DOHH2 (cell line): ENCODE results near the gene GAGE12H.
"Not testable (repeated sequence)": the region's sequence is repeated elsewhere in the genome, so short reads cannot be mapped to it uniquely, and the experiment has no call there.

Experiments
- H3F3A ChIP-seq: fragments of 200-600 bp; sonication (generic), shearing (Covaris generic); 2 replicates; pipeline ENCODE4 v1.6.0; 2016; ENCODE audit warnings: antibody characterized with exemption, mild to moderate bottlenecking; ENCODE audit not compliant: control insufficient read depth, insufficient read depth
- H3K27ac ChIP-seq: fragments of 200-600 bp; sonication (generic); 2 replicates; pipeline ENCODE4 v1.5.1; 2014; ENCODE audit warnings: low read depth, mild to moderate bottlenecking, low read length, moderate library complexity
- H3K27me3 ChIP-seq: fragments of 200-600 bp; sonication (generic); 2 replicates; pipeline ENCODE4 v1.6.1; 2014; ENCODE audit warnings: mild to moderate bottlenecking, low read length, mixed read lengths; ENCODE audit not compliant: control insufficient read depth
- H3K36me3 ChIP-seq: fragments of 200-600 bp; sonication (generic); 2 replicates; pipeline ENCODE4 v1.6.1; 2014; ENCODE audit warnings: mild to moderate bottlenecking, low read length, moderate library complexity, mixed read lengths; ENCODE audit not compliant: control insufficient read depth
- H3K4me1 ChIP-seq: fragments of 200-600 bp; sonication (generic); 2 replicates; pipeline ENCODE4 v1.6.1; 2014; ENCODE audit warnings: mild to moderate bottlenecking, low read length, mixed read lengths; ENCODE audit not compliant: control insufficient read depth
- H3K4me2 ChIP-seq: fragments of 200-600 bp; sonication (generic); 2 replicates; pipeline ENCODE4 v1.6.0; 2014; ENCODE audit warnings: mild to moderate bottlenecking, low read length, moderate library complexity
- H3K4me3 ChIP-seq: fragments of 200-600 bp; sonication (generic); 2 replicates; pipeline ENCODE4 v1.5.1; 2014; ENCODE audit warnings: mild to moderate bottlenecking, low read length, mixed read lengths
- H3K79me2 ChIP-seq: fragments of 200-600 bp; sonication (generic); 2 replicates; pipeline ENCODE4 v1.6.1; 2014; ENCODE audit warnings: mild to moderate bottlenecking, low read length, mixed read lengths; ENCODE audit not compliant: control insufficient read depth
- H3K9me2 ChIP-seq: fragments of 200-600 bp; sonication (generic); replicated peaks from 2 replicates; pipeline ENCODE4 v1.6.1; 2014; ENCODE audit warnings: mild to moderate bottlenecking, low read length, mixed read lengths; ENCODE audit not compliant: control insufficient read depth
- H3K9me3 ChIP-seq: fragments of 200-600 bp; sonication (generic); 2 replicates; pipeline ENCODE4 v1.6.1; 2014; ENCODE audit warnings: antibody characterized with exemption, low read length, mixed read lengths; ENCODE audit not compliant: control insufficient read depth, insufficient read depth
- H4K20me1 ChIP-seq: fragments of 200-600 bp; sonication (generic); 2 replicates; pipeline ENCODE4 v1.6.0; 2014; ENCODE audit warnings: low read depth, mild to moderate bottlenecking, antibody characterized with exemption, low read length, moderate library complexity; ENCODE audit not compliant: control insufficient read depth, insufficient read depth
- CTCF ChIP-seq: fragments of 200-600 bp; sonication (generic); IDR thresholded peaks from one replicate; pipeline ENCODE4 v1.5.1; 2014; ENCODE audit warnings: antibody characterized with exemption, mild to moderate bottlenecking, low read depth, low read length; ENCODE audit not compliant: poor library complexity, severe bottlenecking
- EZH2phosphoT487 ChIP-seq: fragments of 200-600 bp; sonication (generic); IDR thresholded peaks from 2 replicates; pipeline ENCODE4 v1.6.1; 2017; ENCODE audit warnings: borderline replicate concordance, mild to moderate bottlenecking, antibody characterized with exemption, low read length, moderate library complexity, mixed read lengths

Gene GAGE12H

GRCh38 chrX:49589196-49589595 is 9.4 kb downstream of the GAGE12H start, which contains the start of gene GAGE2A:
GAGE2A (plus strand) TSS chrX:49589496; CDS start chrX:49590651, 1,155 bp downstream.
- H3K4me2 ChIP-seq, H3K9me2 ChIP-seq, H3K36me3 ChIP-seq, H3F3A ChIP-seq, H3K9me3 ChIP-seq, H4K20me1 ChIP-seq, H3K27ac ChIP-seq, H3K4me1 ChIP-seq, H3K27me3 ChIP-seq, H3K79me2 ChIP-seq, H3K4me3 ChIP-seq: not testable (repeated sequence)

- H3K79me2 ChIP-seq, H3F3A ChIP-seq, H3K4me3 ChIP-seq, H3K4me1 ChIP-seq, H4K20me1 ChIP-seq, H3K9me3 ChIP-seq, H3K36me3 ChIP-seq, H3K4me2 ChIP-seq, H3K27ac ChIP-seq, H3K27me3 ChIP-seq, H3K9me2 ChIP-seq: not testable (repeated sequence)
These were observed 10.2 kb downstream of the GAGE12H start for GRCh38 chrX:49589769-49590478.

GRCh38 chrX:49590488-49590887 is 10.7 kb downstream of the GAGE12H start:
- H3K4me1 ChIP-seq, H3K27me3 ChIP-seq, H3K9me2 ChIP-seq: not testable (repeated sequence)

GRCh38 chrX:49598720-49599119 is 19.0 kb downstream of the GAGE12H start, which contains the start of gene GAGE1:
GAGE1 (plus strand) TSS chrX:49599020; CDS start chrX:49600175, 1,155 bp downstream.
- H3K36me3 ChIP-seq, H3K27ac ChIP-seq, H3K9me2 ChIP-seq, H3F3A ChIP-seq, H3K4me1 ChIP-seq, H3K9me3 ChIP-seq, H3K27me3 ChIP-seq, H3K79me2 ChIP-seq, H3K4me2 ChIP-seq, H3K4me3 ChIP-seq, H4K20me1 ChIP-seq: not testable (repeated sequence)

More at GRCh38 chrX:49590488-49590887, 10.7 kb downstream of the GAGE12H start:
- not testable (repeated sequence) for H4K20me1 ChIP-seq, H3K36me3 ChIP-seq, H3K9me3 ChIP-seq, H3K79me2 ChIP-seq, H3K27ac ChIP-seq, H3K4me2 ChIP-seq, H3K4me3 ChIP-seq, H3F3A ChIP-seq

- Histone ChIP-seq H3K27me3 (no peaks in the 10 kb centered on the region), H3K4me3 (no peak overlapping the region), H3K9me3 (no peaks in the 10 kb centered on the region)
These were observed 31.1 kb downstream of the GAGE12H start for GRCh38 chrX:49610718-49611310.

More at GRCh38 chrX:49610718-49611310, 31.1 kb downstream of the GAGE12H start:
- H3K36me3 ChIP-seq, result no peaks in the 10 kb centered on the region
- no peak overlapping the region for H3K4me2 ChIP-seq
- no peaks in the 10 kb centered on the region for H3K4me1 ChIP-seq
- H4K20me1 ChIP-seq, result no peaks in the 10 kb centered on the region
- no peaks in the 10 kb centered on the region for H3K9me2 ChIP-seq
- H3K79me2 ChIP-seq, result no peaks in the 10 kb centered on the region
- TF ChIP-seq EZH2phosphoT487 (no peak), CTCF (no peak)
- no peak overlapping the region for H3K27ac ChIP-seq
- no peaks in the 10 kb centered on the region for H3F3A ChIP-seq
